K562 (cell line): ENCODE results near the gene CRPPA. TPM values are rescaled to one million over a fixed set of nuclear protein-coding genes. Genes with fewer than 3 reads are reported as not detected.

Experiments used
- ARHGAP35 ChIP-seq: fragments of 450-650 bp; IDR thresholded peaks from 2 replicates; pipeline ENCODE4 v1.6.1; 2018; ENCODE audit not compliant: partially characterized antibody
- ARID4B ChIP-seq: sonication (generic); formaldehyde crosslinking; IDR thresholded peaks from 2 replicates; pipeline ENCODE4 v1.8.0; 2022; ENCODE audit warnings: mild to moderate bottlenecking, missing genetic modification reagents
- BCOR ChIP-seq: fragments of 450-650 bp; IDR thresholded peaks from 2 replicates; pipeline ENCODE4 v1.6.1; 2016
- CBX1 ChIP-seq: sonication (generic); IDR thresholded peaks from 2 replicates; pipeline ENCODE4 v1.6.1; 2016; ENCODE audit warnings: antibody characterized with exemption, low read depth, mild to moderate bottlenecking
- FOXA3 ChIP-seq, 2 experiments: fragments of 450-650 bp in 1 of 2; sonication (generic) in 1 of 2; formaldehyde crosslinking; IDR thresholded peaks in 1 of 2; conservative IDR thresholded peaks in 1 of 2; 2 replicates each; pipeline versions ENCODE4 v1.4.0 to v1.8.0; 2020 to 2022; ENCODE audit warnings: mild to moderate bottlenecking in 2 of 2, missing genetic modification reagents in 1 of 2
- KAT8 ChIP-seq: fragments of 450-650 bp; IDR thresholded peaks from 2 replicates; pipeline ENCODE4 v1.6.1; 2016; ENCODE audit warnings: low read depth, mild to moderate bottlenecking
- MED1 ChIP-seq: sonication (generic); formaldehyde crosslinking; IDR thresholded peaks from 2 replicates; pipeline ENCODE4 v1.8.1; 2023; ENCODE audit warnings: missing genetic modification reagents, borderline replicate concordance
- MEIS2 ChIP-seq: fragments of 450-650 bp; IDR thresholded peaks from 2 replicates; pipeline ENCODE4 v1.6.1; 2014; ENCODE audit warnings: mild to moderate bottlenecking; ENCODE audit not compliant: partially characterized antibody
- NFRKB ChIP-seq: fragments of 450-650 bp; IDR thresholded peaks from 2 replicates; pipeline ENCODE4 v1.6.1; 2016; ENCODE audit warnings: low read depth
- RBBP5 ChIP-seq: fragments of 200-600 bp; sonication (generic); IDR thresholded peaks from 2 replicates; pipeline ENCODE4 v1.6.1; 2012; ENCODE audit warnings: borderline replicate concordance, mild to moderate bottlenecking, low read length, control low read depth, inconsistent platforms; ENCODE audit not compliant: insufficient read depth, poor library complexity, severe bottlenecking
- ZKSCAN3 ChIP-seq: fragments of 250-450 bp; sonication (Bioruptor Pico); IDR thresholded peaks from 2 replicates; pipeline ENCODE4 v1.4.0; 2020
- ZNF23 ChIP-seq: fragments of 250-450 bp; sonication (Bioruptor Pico); IDR thresholded peaks from 2 replicates; pipeline ENCODE4 v1.4.0; 2020; ENCODE audit warnings: mild to moderate bottlenecking
- ZNF311 ChIP-seq: fragments of 250-450 bp; sonication (Bioruptor Pico); IDR thresholded peaks from 2 replicates; pipeline ENCODE4 v1.4.0; 2020; ENCODE audit warnings: mild to moderate bottlenecking, moderate library complexity
- ZNF57 ChIP-seq: fragments of 450-650 bp; formaldehyde crosslinking; IDR thresholded peaks from 2 replicates; pipeline ENCODE4 v1.4.0; 2020; ENCODE audit warnings: mild to moderate bottlenecking, moderate library complexity
- polyA plus RNA-seq, 8 experiments: library from polyadenylated mRNA; depleted of rRNA in 4 of 8; stranded (reverse) in 5 of 8; unstranded in 3 of 8; fragments of >200 nt; fragmentation: Nextera tagmentation in 2 of 8; fragmentation: Illumina TruSeq in 1 of 8; extraction: Ambion mirVana in 2 of 8; extraction: Trizol in 1 of 8; gene quantifications; 2 replicates each; pipeline versions ENCODE4 v1.2.1 to v1.2.3, GENCODE V29; 2011 to 2014; ENCODE audit warnings: inconsistent platforms in 1 of 8, missing spikeins in 1 of 8
- total RNA-seq, 7 experiments: library from RNA; depleted of rRNA in 6 of 7; stranded (reverse); fragments of >200 nt in 6 of 7; fragmentation: Illumina TruSeq in 2 of 7; extraction: Trizol in 2 of 7; gene quantifications; 2 replicates each; pipeline versions ENCODE4 v1.2.1 to v1.2.3, GENCODE V29; 2011 to 2021; ENCODE audit warnings: low replicate concordance in 1 of 7
- TF ChIP-seq, protein P1 (sequence below): fragments of 450-650 bp; IDR thresholded peaks from 2 replicates; pipeline ENCODE4 v1.6.1; 2016; ENCODE audit warnings: low read depth

The CRPPA gene
- total and polyA plus RNA-seq, 9 of the 15 experiments (the other 6 are each of a cell fraction or from before 2014, with no cell fraction given), result 3.9 to 14.4 (median 7.8) TPM

GRCh38 chr7:16399265-16399831, 22.0 kb downstream of the CRPPA start (continued):
- TF ChIP-seq ZNF57 (0 out of 2 replicates have a peak, but pooled peaks have one; percentile 3), ZNF23 (CRISPR knock-in tag) (no peak), ZKSCAN3 (CRISPR knock-in tag) (no peak), KAT8 (no peak), NFRKB (0 out of 2 replicates have a peak, but pooled peaks have one; percentile 44), ZNF311 (no peak), MED1 (CRISPR knock-in tag) (0 out of 2 replicates have a peak, but pooled peaks have one; percentile 8), FOXA3 (CRISPR knock-in tag; conservative IDR thresholded peaks at IDR 0.05 in 1 of 2, IDR thresholded peaks at IDR 0.05 in 1 of 2) (peak in 1 of 2 experiments; percentile 80; a peak in 2 of 4 replicates), ARID4B (CRISPR knock-in tag) (peak; percentile 78), CBX1 (peak; percentile 58; the same call in 1 of the 2 replicates), ARHGAP35 (peak; percentile 85), BCOR (no peak), RBBP5 (no peak), MEIS2 (peak; percentile 93)
- TF ChIP-seq, protein P1, sequence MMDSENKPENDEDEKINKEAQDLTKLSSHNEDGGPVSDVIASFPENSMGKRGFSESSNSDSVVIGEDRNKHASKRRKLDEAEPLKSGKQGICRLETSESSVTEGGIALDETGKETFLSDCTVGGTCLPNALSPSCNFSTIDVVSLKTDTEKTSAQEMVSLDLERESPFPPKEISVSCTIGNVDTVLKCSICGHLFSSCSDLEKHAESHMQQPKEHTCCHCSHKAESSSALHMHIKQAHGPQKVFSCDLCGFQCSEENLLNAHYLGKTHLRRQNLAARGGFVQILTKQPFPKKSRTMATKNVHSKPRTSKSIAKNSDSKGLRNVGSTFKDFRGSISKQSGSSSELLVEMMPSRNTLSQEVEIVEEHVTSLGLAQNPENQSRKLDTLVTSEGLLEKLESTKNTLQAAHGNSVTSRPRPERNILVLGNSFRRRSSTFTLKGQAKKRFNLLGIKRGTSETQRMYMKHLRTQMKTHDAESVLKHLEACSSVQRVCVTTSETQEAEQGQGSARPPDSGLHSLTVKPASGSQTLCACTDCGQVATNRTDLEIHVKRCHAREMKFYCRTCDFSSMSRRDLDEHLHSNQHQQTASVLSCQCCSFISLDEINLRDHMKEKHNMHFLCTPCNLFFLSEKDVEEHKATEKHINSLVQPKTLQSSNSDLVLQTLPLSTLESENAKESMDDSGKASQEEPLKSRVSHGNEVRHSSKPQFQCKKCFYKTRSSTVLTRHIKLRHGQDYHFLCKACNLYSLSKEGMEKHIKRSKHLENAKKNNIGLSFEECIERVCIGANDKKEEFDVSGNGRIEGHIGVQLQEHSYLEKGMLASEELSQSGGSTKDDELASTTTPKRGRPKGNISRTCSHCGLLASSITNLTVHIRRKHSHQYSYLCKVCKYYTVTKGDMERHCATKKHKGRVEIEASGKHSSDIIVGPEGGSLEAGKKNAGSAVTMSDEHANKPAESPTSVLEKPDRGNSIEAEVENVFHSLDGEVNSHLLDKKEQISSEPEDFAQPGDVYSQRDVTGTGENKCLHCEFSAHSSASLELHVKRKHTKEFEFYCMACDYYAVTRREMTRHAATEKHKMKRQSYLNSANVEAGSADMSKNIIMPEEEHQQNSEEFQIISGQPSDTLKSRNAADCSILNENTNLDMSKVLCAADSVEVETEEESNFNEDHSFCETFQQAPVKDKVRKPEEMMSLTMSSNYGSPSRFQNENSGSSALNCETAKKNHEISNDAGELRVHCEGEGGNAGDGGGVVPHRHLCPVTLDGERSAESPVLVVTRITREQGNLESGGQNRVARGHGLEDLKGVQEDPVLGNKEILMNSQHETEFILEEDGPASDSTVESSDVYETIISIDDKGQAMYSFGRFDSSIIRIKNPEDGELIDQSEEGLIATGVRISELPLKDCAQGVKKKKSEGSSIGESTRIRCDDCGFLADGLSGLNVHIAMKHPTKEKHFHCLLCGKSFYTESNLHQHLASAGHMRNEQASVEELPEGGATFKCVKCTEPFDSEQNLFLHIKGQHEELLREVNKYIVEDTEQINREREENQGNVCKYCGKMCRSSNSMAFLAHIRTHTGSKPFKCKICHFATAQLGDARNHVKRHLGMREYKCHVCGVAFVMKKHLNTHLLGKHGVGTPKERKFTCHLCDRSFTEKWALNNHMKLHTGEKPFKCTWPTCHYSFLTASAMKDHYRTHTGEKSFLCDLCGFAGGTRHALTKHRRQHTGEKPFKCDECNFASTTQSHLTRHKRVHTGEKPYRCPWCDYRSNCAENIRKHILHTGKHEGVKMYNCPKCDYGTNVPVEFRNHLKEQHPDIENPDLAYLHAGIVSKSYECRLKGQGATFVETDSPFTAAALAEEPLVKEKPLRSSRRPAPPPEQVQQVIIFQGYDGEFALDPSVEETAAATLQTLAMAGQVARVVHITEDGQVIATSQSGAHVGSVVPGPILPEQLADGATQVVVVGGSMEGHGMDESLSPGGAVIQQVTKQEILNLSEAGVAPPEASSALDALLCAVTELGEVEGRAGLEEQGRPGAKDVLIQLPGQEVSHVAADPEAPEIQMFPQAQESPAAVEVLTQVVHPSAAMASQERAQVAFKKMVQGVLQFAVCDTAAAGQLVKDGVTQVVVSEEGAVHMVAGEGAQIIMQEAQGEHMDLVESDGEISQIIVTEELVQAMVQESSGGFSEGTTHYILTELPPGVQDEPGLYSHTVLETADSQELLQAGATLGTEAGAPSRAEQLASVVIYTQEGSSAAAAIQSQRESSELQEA, result no peak
